IPS DF 6.9 (cell line): Measurements from ENCODE around the gene RERE.

Experiments used
- DNase-seq: peaks from one replicate; pipeline ENCODE4 v3.0.0-alpha.2; 2013; ENCODE audit warnings: low read depth, low spot score
- H3K27ac ChIP-seq: one replicate; pipeline ENCODE4 v1.5.1; 2013; ENCODE audit warnings: low read length, control low read depth
- H3K27me3 ChIP-seq: 2 replicates; pipeline ENCODE4 v1.6.1; 2013; ENCODE audit warnings: mild to moderate bottlenecking, low read length; ENCODE audit not compliant: control insufficient read depth, insufficient read depth
- H3K36me3 ChIP-seq: 2 replicates; pipeline ENCODE4 v1.6.1; 2013; ENCODE audit warnings: low read length; ENCODE audit not compliant: control insufficient read depth, insufficient read depth
- H3K4me1 ChIP-seq: 2 replicates; pipeline ENCODE4 v1.6.1; 2013; ENCODE audit warnings: low read length; ENCODE audit not compliant: control insufficient read depth, insufficient read depth
- H3K4me3 ChIP-seq: 2 replicates; pipeline ENCODE4 v1.5.1; 2013; ENCODE audit warnings: mild to moderate bottlenecking, low read length
- H3K9me3 ChIP-seq: 2 replicates; pipeline ENCODE4 v1.6.1; 2013; ENCODE audit warnings: low read length, inconsistent platforms; ENCODE audit not compliant: control insufficient read depth, insufficient read depth
- WGBS: extraction: QIAGEN DNeasy Blood & Tissue Kit; methylation state at CpG from one replicate; pipeline ENCODE4 v1.1.7; 2013; ENCODE audit warnings: mixed read lengths, missing lambda C conversion rate; ENCODE audit not compliant: insufficient read length, insufficient coverage; 5-methylcytosine and 5-hydroxymethylcytosine counted together

Gene RERE

GRCh38 chr1:8348047-8348776, 469.2 kb downstream of the RERE start:
- no peak overlapping the region for H3K27ac ChIP-seq
- no peak for DNase-seq
- no peaks in the 10 kb centered on the region; the same call in 1 of the 2 replicates for H3K4me1 ChIP-seq
- H3K27me3 ChIP-seq: no peaks in the 10 kb centered on the region
- no peaks in the 10 kb centered on the region for H3K36me3 ChIP-seq
- no peak overlapping the region for H3K4me3 ChIP-seq
- no peaks in the 10 kb centered on the region for H3K9me3 ChIP-seq
- no CpG with 5 or more reads among the region's 21 CpGs for WGBS

GRCh38 chr1:8347635-8348034, 469.8 kb downstream of the RERE start:
- Histone ChIP-seq H3K4me1 (no peaks in the 10 kb centered on the region; the same call in 1 of the 2 replicates), H3K27me3 (no peaks in the 10 kb centered on the region), H3K4me3 (no peak overlapping the region), H3K36me3 (no peaks in the 10 kb centered on the region), H3K9me3 (no peaks in the 10 kb centered on the region), H3K27ac (no peak overlapping the region)
- no CpG with 5 or more reads among the region's 15 CpGs for WGBS
- DNase-seq: no peak

- H3K9me3 ChIP-seq: no peaks in the 10 kb centered on the region
- H3K27ac ChIP-seq: no peak overlapping the region
- H3K36me3 ChIP-seq: no peaks in the 10 kb centered on the region
- WGBS: no CpG with 5 or more reads among the region's 18 CpGs
- H3K4me3 ChIP-seq: no peak overlapping the region
- no peak for DNase-seq
- no peaks in the 10 kb centered on the region; the same call in 1 of the 2 replicates for H3K4me1 ChIP-seq
- H3K27me3 ChIP-seq: no peaks in the 10 kb centered on the region
Measured at GRCh38 chr1:8345621-8346415, 471.6 kb downstream of the RERE start.

GRCh38 chr1:8344893-8345507, 472.4 kb downstream of the RERE start:
- no peak overlapping the region for H3K27ac ChIP-seq
- no peak for DNase-seq
- 97% methylated on average over 2 of the region's 10 CpGs for WGBS
- H3K4me3 ChIP-seq: no peak overlapping the region
- H3K27me3 ChIP-seq: no peaks in the 10 kb centered on the region
- no peaks in the 10 kb centered on the region for H3K9me3 ChIP-seq
- no peaks in the 10 kb centered on the region for H3K36me3 ChIP-seq
- no peaks in the 10 kb centered on the region; the same call in 1 of the 2 replicates for H3K4me1 ChIP-seq

GRCh38 chr1:8343464-8344001, 473.9 kb downstream of the RERE start:
- no CpG with 5 or more reads among the region's 32 CpGs for WGBS
- Histone ChIP-seq H3K4me1 (no peaks in the 10 kb centered on the region; the same call in 1 of the 2 replicates), H3K9me3 (no peaks in the 10 kb centered on the region), H3K27ac (no peak overlapping the region), H3K4me3 (no peak overlapping the region), H3K36me3 (no peaks in the 10 kb centered on the region), H3K27me3 (no peaks in the 10 kb centered on the region)
- no peak for DNase-seq

GRCh38 chr1:8343044-8343443, 474.4 kb downstream of the RERE start:
- Histone ChIP-seq H3K27ac (no peak overlapping the region), H3K4me3 (no peak overlapping the region)

GRCh38 chr1:8342325-8342724, 475.1 kb downstream of the RERE start:
- no peaks in the 10 kb centered on the region for H3K27me3 ChIP-seq
- no peak for DNase-seq
- H3K27ac ChIP-seq: no peak overlapping the region
- no peak overlapping the region for H3K4me3 ChIP-seq
- WGBS: no CpG with 5 or more reads among the region's 10 CpGs
- H3K36me3 ChIP-seq: no peaks in the 10 kb centered on the region
- no peaks in the 10 kb centered on the region; the same call in 1 of the 2 replicates for H3K4me1 ChIP-seq
- no peaks in the 10 kb centered on the region for H3K9me3 ChIP-seq

More at GRCh38 chr1:8343044-8343443, 474.4 kb downstream of the RERE start:
- Histone ChIP-seq H3K36me3 (no peaks in the 10 kb centered on the region), H3K27me3 (no peaks in the 10 kb centered on the region), H3K4me1 (no peaks in the 10 kb centered on the region; the same call in 1 of the 2 replicates), H3K9me3 (no peaks in the 10 kb centered on the region)
- no peak for DNase-seq
- no CpG with 5 or more reads among the region's 11 CpGs for WGBS

- no peak overlapping the region for H3K4me3 ChIP-seq
- H3K4me1 ChIP-seq: no peaks in the 10 kb centered on the region; the same call in 1 of the 2 replicates
- no peaks in the 10 kb centered on the region for H3K27me3 ChIP-seq
- H3K9me3 ChIP-seq: no peaks in the 10 kb centered on the region
- no peak overlapping the region for H3K27ac ChIP-seq
- H3K36me3 ChIP-seq: no peaks in the 10 kb centered on the region
- DNase-seq: no peak
- no CpG with 5 or more reads among the region's 6 CpGs for WGBS
Measured at GRCh38 chr1:8340448-8340847, 477.0 kb downstream of the RERE start.

GRCh38 chr1:8339203-8339600, 478.2 kb downstream of the RERE start:
- no peaks in the 10 kb centered on the region for H3K36me3 ChIP-seq
- no peaks in the 10 kb centered on the region for H3K9me3 ChIP-seq
- DNase-seq: no peak
- H3K4me3 ChIP-seq: no peak overlapping the region
- no CpG with 5 or more reads among the region's 13 CpGs for WGBS
- H3K27me3 ChIP-seq: no peaks in the 10 kb centered on the region
- H3K27ac ChIP-seq: no peak overlapping the region
- no peaks in the 10 kb centered on the region; the same call in 1 of the 2 replicates for H3K4me1 ChIP-seq

GRCh38 chr1:8338526-8339202, 478.8 kb downstream of the RERE start:
- no peaks in the 10 kb centered on the region for H3K9me3 ChIP-seq
- H3K27me3 ChIP-seq: no peaks in the 10 kb centered on the region
- H3K4me1 ChIP-seq: no peaks in the 10 kb centered on the region; the same call in 1 of the 2 replicates
- DNase-seq: no peak
- H3K27ac ChIP-seq: no peak overlapping the region
- no CpG with 5 or more reads among the region's 26 CpGs for WGBS
- no peaks in the 10 kb centered on the region for H3K36me3 ChIP-seq
- no peak overlapping the region for H3K4me3 ChIP-seq
